Rectal smooth muscle tissue (tissue), 1 donor: ENCODE results near the gene ITIH1.

ENCODE experiments used
- H3K27ac ChIP-seq: one replicate; pipeline ENCODE4 v1.7.0; 2013; ENCODE audit warnings: low read depth, low read length, inconsistent platforms
- H3K27me3 ChIP-seq: one replicate; pipeline ENCODE4 v1.7.0; 2013; ENCODE audit warnings: low read length; ENCODE audit not compliant: control insufficient read depth, insufficient read depth
- H3K36me3 ChIP-seq: one replicate; pipeline ENCODE4 v1.7.0; 2013; ENCODE audit warnings: low read length; ENCODE audit not compliant: control insufficient read depth, insufficient read depth
- H3K4me1 ChIP-seq: one replicate; pipeline ENCODE4 v1.7.0; 2013; ENCODE audit warnings: low read length; ENCODE audit not compliant: control insufficient read depth, insufficient read depth
- H3K4me3 ChIP-seq: one replicate; pipeline ENCODE4 v1.7.0; 2013; ENCODE audit warnings: low read length
- H3K9ac ChIP-seq: one replicate; pipeline ENCODE4 v1.7.0; 2013; ENCODE audit warnings: low read length

Gene ITIH1

GRCh38 chr3:52798376-52798977, 21.1 kb downstream of the ITIH1 start:
- H3K9ac ChIP-seq: no peak overlapping the region
- no peaks in the 10 kb centered on the region for H3K36me3 ChIP-seq
- no peaks in the 10 kb centered on the region for H3K27me3 ChIP-seq
- H3K4me3 ChIP-seq: no peak overlapping the region
- no peak overlapping the region for H3K27ac ChIP-seq
- H3K4me1 ChIP-seq: no peaks in the 10 kb centered on the region

DNA sequence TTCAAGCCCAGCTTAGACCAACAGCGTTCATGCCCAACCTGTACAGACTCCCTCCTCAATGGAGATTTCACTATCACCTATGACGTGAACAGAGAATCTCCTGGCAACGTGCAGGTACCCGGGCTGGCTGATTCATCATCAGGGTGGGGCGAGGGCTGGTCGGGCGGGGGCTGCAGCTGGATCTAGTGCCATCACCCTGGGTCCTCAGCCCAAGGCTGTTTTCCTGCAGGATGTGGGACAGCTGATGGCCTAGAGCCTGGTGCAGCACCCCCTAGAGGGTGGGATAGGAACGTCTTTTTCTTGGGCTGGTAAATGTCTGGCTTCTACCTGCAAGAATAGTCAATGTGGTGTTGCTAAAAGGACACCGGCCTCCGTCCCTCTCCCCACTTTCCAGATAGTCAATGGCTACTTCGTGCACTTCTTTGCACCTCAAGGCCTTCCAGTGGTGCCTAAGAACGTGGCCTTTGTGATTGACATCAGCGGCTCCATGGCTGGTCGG, 21.6 kb downstream of the ITIH1 start:
- Histone ChIP-seq H3K36me3 (no peaks in the 10 kb centered on the region), H3K27ac (no peak overlapping the region), H3K4me1 (no peaks in the 10 kb centered on the region), H3K27me3 (no peaks in the 10 kb centered on the region), H3K9ac (no peak overlapping the region), H3K4me3 (no peak overlapping the region)

GRCh38 chr3:52800079-52800478, 22.7 kb downstream of the ITIH1 start:
- Histone ChIP-seq H3K9ac (no peak overlapping the region), H3K4me3 (no peak overlapping the region), H3K27me3 (no peaks in the 10 kb centered on the region), H3K36me3 (no peaks in the 10 kb centered on the region), H3K27ac (no peak overlapping the region), H3K4me1 (no peaks in the 10 kb centered on the region)

GRCh38 chr3:52801839-52802238, 24.4 kb downstream of the ITIH1 start:
- Histone ChIP-seq H3K4me3 (no peak overlapping the region), H3K36me3 (no peaks in the 10 kb centered on the region), H3K4me1 (no peaks in the 10 kb centered on the region), H3K27me3 (no peaks in the 10 kb centered on the region), H3K9ac (no peak overlapping the region), H3K27ac (no peak overlapping the region)

DNA sequence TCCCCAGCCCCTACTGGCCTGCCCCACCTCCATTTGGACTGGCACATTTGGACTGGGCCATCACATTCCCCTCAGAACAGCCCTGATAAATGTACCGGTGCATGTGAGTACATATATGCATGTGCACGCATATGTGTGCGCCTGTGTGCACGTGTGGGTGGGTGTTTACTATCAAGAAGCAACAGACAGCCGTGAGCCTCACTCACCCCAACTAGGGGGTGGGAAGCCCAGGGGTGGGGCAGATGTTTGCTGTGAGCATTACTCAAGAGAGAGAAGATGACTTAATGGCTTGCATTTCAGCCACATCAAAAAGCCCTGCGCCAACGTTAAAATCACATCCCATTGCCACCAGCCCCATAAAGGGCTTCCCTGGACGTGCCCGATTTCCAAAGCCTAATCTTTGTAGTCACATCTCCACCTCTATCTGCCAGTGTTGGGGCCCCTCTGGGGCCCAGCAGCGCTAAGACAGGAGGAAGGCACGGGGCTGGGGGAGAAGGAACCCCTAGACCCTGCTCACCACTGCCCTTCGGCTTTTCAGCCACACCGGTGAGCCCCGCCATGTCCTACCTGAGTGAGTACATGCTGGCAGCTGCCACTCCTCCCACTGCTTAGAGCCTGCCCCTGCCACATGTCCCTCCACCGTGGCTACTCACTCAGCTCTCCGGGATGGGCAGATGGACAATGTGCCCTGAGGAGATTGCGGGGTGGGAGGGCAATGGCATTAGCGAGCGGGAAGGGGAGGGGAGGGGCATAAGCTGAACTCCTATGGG, 28.1 kb downstream of the ITIH1 start:
- Histone ChIP-seq H3K27me3 (no peaks in the 10 kb centered on the region), H3K4me3 (no peak overlapping the region), H3K9ac (no peak overlapping the region), H3K27ac (no peak overlapping the region), H3K4me1 (no peaks in the 10 kb centered on the region), H3K36me3 (no peaks in the 10 kb centered on the region)

DNA sequence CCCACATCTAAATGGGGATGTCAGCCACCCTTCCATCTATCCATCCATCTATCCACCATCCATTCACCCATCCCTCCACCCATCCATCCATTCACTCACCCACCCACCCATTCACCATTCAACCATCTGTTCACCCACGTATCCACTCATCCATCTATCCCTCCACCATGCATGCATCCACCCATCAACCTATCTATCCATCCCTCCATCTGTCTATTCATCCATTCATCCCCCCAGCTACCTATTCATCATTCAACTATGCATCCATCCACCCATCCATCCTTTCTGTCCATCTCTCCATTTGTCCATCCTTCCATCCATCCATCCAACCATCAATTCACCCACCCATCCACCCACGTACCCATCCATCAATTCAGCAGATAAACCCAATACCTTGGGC, 31.8 kb downstream of the ITIH1 start:
- Histone ChIP-seq H3K9ac (no peak overlapping the region), H3K4me3 (no peak overlapping the region), H3K36me3 (no peaks in the 10 kb centered on the region), H3K27me3 (no peaks in the 10 kb centered on the region), H3K27ac (no peak overlapping the region), H3K4me1 (no peaks in the 10 kb centered on the region)

DNA sequence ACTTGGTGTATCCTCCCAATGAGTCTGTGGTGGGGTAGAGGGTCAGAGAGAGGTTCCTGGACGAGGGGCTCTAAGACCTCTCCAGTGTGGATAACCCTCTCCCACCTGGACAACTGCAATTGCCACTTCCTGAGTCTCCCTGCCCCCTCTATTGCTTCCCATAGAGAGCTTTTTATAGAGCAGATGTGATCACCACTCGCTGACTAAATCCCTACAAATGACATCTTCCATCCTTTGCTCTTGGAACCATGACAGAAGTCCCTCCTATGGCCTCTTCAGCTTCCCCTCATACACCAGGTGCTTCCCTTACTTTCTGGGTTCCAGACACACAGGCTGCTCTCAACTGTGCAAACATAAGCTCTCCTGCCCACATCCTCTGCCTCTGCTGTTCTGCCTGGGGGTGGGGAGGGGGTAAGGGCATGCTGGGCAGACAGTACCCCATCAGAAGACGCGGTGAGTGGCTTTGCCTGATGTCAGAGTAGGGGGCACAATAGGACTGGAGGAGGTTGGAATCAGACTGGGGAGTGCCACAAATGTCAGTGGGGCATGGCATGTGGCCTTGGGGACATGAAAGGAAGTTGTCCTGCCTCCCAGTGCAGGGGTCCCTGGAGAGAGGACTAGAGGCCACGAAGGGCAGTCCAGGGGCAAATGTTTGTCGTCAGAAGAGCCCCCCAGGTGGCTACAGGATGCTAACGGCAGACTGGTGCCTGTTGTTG, 32.4 kb downstream of the ITIH1 start:
- Histone ChIP-seq H3K9ac (no peak overlapping the region), H3K4me1 (no peaks in the 10 kb centered on the region), H3K36me3 (no peaks in the 10 kb centered on the region), H3K27me3 (no peaks in the 10 kb centered on the region), H3K4me3 (no peak overlapping the region), H3K27ac (no peak overlapping the region)

GRCh38 chr3:52810923-52811322, 33.5 kb downstream of the ITIH1 start:
- Histone ChIP-seq H3K36me3 (no peaks in the 10 kb centered on the region), H3K4me1 (no peaks in the 10 kb centered on the region), H3K27me3 (no peaks in the 10 kb centered on the region), H3K27ac (no peak overlapping the region), H3K4me3 (no peak overlapping the region), H3K9ac (no peak overlapping the region)

GRCh38 chr3:52811452-52812011, 34.1 kb downstream of the ITIH1 start:
- H3K4me1 ChIP-seq: no peaks in the 10 kb centered on the region
- no peaks in the 10 kb centered on the region for H3K27me3 ChIP-seq
- H3K36me3 ChIP-seq: no peaks in the 10 kb centered on the region
- no peak overlapping the region for H3K4me3 ChIP-seq
- H3K27ac ChIP-seq: no peak overlapping the region
- H3K9ac ChIP-seq: no peak overlapping the region

DNA sequence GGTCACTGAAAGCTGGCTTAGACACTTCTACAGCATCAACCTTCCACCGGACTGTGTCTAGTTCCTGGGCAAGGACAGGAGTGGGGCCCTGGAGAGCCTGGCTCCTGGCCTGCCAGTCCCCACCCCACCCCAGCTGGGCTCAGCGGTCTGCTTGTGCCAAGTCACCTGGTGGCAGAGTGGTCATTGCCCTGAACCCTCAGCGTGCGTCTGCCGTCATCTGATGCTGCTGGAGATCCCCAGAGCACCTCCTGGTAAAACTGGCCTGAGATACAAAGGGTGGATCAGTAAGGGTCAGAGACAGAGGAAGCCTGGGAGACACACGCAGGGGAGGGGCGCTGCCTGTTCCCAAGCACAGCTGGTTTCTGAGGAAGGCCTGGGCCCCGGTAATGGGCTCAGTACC, 36.4 kb downstream of the ITIH1 start:
- no peak overlapping the region for H3K4me3 ChIP-seq
- no peak overlapping the region for H3K9ac ChIP-seq
- H3K4me1 ChIP-seq: no peaks in the 10 kb centered on the region
- no peaks in the 10 kb centered on the region for H3K27me3 ChIP-seq
- H3K27ac ChIP-seq: no peak overlapping the region
- H3K36me3 ChIP-seq: no peaks in the 10 kb centered on the region

DNA sequence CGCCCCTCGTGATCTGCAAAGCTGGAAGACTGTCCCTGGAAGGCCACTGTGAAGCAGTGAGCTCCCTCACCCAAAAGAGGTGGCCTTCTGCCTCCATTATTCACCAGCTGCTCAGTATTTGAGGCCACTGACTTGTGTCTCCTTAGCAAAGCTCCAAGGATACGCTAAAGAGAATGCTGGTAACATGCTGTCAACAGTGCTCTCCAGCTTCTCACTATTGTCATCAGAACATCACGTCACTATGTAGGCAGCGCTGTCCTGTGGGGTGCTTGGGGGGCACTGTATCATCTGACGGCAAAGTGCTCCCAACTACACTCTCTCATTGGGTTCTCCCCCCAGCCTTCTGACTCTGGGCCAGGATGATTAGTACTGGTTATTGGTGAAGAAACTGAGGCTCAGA, 38.8 kb downstream of the ITIH1 start:
- H3K27ac ChIP-seq: no peak overlapping the region
- no peaks in the 10 kb centered on the region for H3K27me3 ChIP-seq
- no peak overlapping the region for H3K4me3 ChIP-seq
- no peaks in the 10 kb centered on the region for H3K36me3 ChIP-seq
- no peak overlapping the region for H3K9ac ChIP-seq
- H3K4me1 ChIP-seq: no peaks in the 10 kb centered on the region

DNA sequence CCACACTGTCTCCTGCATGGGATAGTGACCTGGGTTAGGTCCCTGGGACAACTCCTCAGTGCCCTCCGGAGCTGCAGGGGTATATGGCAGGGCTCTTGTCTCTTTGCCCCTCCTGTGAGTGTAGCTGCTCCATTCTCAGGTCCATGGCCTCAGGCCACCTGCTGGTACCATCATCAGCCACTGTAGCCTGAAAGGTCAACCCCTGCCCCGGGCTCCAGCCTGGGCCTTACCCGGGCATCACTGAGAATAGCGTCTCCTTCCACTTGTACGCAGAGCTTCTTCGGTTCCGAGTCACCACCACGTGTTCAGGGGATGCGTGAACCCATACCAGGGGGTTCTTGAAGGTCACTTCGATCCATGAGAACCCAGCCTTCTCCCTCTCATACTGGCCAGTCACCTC, 39.3 kb downstream of the ITIH1 start:
- no peak overlapping the region for H3K27ac ChIP-seq
- no peaks in the 10 kb centered on the region for H3K4me1 ChIP-seq
- no peaks in the 10 kb centered on the region for H3K27me3 ChIP-seq
- no peak overlapping the region for H3K4me3 ChIP-seq
- no peak overlapping the region for H3K9ac ChIP-seq
- no peaks in the 10 kb centered on the region for H3K36me3 ChIP-seq
